Retinal pigment epithelial cell (primary cell): ENCODE data around the gene MRPS23.

Source experiments
- DNase-seq: peaks from one replicate; pipeline ENCODE4 v3.0.0-alpha.2; 2010; ENCODE audit warnings: low read depth
- H3K4me3 ChIP-seq: 2 replicates; pipeline ENCODE4 v1.5.1; 2011; ENCODE audit warnings: mild to moderate bottlenecking, low read length, control low read depth, moderate library complexity
- TF ChIP-seq, protein P1 (sequence below): conservative IDR thresholded peaks from 2 replicates; pipeline ENCODE4 v1.5.1; 2011; ENCODE audit warnings: low read depth, low read length, control low read depth, inconsistent platforms

The MRPS23 gene

DNA sequence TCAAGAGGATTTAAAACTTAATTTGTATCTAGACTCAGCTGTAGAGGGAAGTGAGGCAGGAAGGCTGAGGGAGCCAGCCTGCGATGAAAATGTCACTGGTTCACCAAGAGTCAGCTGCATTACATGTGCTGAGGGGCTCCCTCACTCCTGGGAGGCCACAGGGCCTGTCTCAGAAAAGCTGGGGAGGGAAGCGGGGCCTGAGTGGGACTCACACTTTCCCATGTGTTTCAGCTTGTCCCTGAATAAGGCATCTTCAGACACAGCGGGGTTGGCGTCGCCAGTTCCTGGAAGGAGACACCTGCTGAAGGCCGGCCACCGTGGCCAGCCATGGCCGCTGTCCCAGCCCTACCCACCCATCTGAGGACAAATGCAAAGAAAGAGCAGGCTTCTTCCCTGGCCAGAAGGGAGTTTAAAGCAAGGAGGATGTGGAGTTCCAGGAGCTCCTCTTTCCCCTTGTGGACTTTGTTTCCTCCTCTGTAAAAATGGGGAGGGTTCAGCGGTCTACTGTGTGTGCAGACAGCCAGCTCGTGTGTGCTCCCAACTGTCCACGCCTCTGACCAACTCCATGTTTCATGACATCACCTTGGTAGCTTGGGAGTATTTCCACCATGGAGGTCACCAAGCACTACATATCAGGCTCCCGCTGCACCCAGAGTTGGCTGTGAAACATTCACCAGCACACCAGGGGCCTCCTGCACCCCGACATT lies 19.2 kb upstream of the MRPS23 start:
- TF ChIP-seq, protein P1, sequence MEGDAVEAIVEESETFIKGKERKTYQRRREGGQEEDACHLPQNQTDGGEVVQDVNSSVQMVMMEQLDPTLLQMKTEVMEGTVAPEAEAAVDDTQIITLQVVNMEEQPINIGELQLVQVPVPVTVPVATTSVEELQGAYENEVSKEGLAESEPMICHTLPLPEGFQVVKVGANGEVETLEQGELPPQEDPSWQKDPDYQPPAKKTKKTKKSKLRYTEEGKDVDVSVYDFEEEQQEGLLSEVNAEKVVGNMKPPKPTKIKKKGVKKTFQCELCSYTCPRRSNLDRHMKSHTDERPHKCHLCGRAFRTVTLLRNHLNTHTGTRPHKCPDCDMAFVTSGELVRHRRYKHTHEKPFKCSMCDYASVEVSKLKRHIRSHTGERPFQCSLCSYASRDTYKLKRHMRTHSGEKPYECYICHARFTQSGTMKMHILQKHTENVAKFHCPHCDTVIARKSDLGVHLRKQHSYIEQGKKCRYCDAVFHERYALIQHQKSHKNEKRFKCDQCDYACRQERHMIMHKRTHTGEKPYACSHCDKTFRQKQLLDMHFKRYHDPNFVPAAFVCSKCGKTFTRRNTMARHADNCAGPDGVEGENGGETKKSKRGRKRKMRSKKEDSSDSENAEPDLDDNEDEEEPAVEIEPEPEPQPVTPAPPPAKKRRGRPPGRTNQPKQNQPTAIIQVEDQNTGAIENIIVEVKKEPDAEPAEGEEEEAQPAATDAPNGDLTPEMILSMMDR, result no peak
- no peak for DNase-seq
- no peak overlapping the region for H3K4me3 ChIP-seq

DNA sequence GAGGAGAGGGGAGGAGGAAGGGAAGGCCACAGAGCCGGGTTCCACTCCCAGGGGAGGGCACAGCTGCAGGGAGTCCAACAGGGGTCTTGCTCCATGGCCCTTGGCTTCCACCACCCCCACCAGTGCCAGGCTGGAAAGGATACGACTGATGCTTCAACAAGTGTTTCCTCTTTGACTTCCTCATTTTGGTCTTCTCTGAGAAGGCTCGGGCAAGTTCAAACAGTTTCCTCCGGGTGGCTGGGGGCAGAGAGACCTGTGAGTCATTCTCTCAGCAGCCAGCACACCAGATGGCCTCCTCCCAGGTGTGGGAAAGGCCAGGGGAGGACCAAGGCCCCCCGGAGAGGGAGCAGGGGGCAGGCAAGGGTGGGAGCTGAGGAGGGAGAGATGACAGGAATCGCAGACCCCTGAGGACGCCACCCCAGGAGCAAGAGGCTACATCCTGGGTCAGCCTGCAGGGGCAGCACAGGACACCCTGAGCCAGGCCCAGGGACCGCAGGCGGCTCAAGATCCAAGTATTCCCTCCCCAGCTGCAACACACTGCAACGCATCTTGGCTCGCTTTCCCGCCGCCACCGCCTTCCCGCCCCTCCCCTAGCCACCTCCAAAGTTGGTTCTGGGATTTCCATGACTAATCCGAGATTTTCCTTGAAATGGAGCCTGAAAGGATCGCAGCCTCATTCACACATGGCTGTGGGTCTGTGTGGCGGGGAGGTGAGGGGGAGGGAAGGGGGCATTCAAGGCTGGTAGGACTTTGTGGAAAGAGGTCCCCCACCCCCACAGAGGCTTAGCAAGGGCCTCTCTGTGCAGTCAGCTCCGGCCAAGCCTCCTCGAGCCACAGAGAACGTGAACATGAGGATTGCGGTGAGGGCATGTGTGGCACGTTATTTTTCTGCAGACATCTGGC lies 18.4 kb upstream of the MRPS23 start:
- peak; percentile 66 for DNase-seq
- TF ChIP-seq, protein P1, result peak; percentile 59
- H3K4me3 ChIP-seq, result no peak overlapping the region

DNA sequence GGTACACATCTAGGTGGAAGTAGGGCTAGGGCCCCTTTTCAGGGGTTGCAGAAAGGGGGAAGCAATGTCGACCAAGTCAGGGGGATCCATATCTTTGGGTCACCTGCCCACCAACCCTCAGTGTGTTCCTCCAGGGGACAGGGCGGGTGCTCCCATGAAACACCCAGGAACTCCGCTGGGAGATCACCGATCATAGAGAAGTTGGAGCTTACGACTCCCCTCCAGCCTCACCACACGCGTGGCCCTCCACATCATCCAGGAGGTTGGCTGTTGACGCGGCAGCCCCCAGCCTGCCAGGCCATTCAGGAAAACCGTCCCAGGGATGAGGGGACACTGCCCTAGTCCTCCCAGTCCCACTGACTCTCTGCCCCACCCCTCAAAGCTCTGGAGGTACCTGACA lies 17.3 kb upstream of the MRPS23 start:
- TF ChIP-seq, protein P1, result no peak
- no peak for DNase-seq
- no peak overlapping the region for H3K4me3 ChIP-seq

DNA sequence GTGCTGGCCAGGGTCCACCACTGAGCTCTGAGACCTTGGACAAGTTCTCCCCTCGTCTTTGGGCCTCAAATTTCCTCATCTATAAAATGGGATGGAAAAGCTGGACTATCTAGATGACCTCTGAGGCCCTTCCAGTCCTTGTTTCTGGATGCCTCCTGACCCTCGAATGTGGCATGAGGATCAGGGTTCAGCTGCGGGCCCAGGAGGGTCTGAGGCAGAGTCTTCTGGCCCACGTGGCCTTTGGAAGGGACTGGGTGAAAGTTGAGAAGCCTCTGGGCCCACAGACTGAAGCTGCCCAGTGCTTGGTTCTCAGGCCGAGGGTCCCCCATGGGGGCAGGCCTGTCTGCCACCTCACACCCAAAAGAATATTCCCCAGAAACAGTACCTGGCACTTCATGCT lies 16.9 kb upstream of the MRPS23 start:
- TF ChIP-seq, protein P1, result no peak
- no peak for DNase-seq
- no peak overlapping the region for H3K4me3 ChIP-seq

DNA sequence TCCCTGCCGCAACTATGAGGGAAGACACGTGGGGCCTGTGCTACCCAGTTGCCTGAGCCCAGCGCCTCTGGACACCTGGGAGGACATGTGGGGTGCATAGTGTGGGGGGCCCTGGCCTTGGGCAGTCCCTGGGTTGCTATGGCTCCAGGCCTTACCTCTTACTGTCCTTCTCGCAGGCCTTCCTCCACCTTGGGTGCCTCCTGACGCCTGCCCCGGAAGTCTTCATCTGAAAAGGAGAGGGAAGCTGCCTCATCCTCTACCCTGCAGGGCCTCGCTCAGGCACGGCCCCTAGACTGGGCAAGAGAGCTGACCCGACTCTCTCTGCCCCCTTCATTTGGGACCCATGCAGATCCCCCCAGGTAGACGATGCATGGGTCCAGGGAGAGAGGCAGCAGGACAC lies 16.5 kb upstream of the MRPS23 start:
- no peak overlapping the region for H3K4me3 ChIP-seq
- DNase-seq, result no peak
- TF ChIP-seq, protein P1, result no peak

DNA sequence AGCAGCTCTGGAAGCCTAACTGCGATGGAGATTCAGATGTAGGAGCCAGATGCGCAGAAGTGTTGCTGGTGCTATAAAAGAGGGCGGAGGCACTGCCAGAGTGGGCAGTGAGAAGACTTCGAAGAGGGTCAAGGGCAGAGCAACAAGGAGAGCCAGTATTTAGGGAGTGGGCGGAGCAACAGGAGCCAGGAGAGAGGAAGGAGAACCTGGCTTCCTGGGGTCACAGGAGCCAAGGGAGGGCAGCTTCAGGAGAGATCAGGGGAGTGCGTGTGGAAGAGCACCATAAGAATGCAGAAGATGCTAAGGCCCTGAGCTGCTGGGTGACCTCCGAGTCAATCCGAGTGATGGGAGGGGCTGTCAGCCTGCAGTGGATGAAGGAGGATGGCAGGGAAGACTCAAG lies 14.4 kb upstream of the MRPS23 start:
- H3K4me3 ChIP-seq, result no peak overlapping the region
- DNase-seq, result no peak
- TF ChIP-seq, protein P1, result no peak
